SK-N-SH treated with all-trans-retinoic acid at 6 μM for 48 hours (cell line): ENCODE data around the gene NPEPL1.
A peak's percentile ranks its signal among the peaks of the same experiment; 100 is the strongest.
"Not testable (repeated sequence)": the region's sequence is repeated elsewhere in the genome, so short reads cannot be mapped to it uniquely, and the experiment has no call there.

Experiments used
- ATAC-seq: fragments of 200-7000 bp; cut with Tn5 transposase; 3 replicates; pipeline ENCODE4 v1.9.1; 2020; ENCODE audit warnings: mild to moderate bottlenecking, moderate library complexity
- ARNTL ChIP-seq: fragments of 450-650 bp; formaldehyde crosslinking; IDR thresholded peaks from 2 replicates; pipeline ENCODE4 v1.5.0; 2020; ENCODE audit warnings: low read depth, mild to moderate bottlenecking, moderate library complexity, borderline replicate concordance
- BACH2 ChIP-seq: fragments of 250-450 bp; sonication (Bioruptor Pico); IDR thresholded peaks from 2 replicates; pipeline ENCODE4 v1.9.0; 2021; ENCODE audit warnings: mild to moderate bottlenecking, borderline replicate concordance
- CREB5 ChIP-seq: fragments of 250-450 bp; sonication (Bioruptor Pico); IDR thresholded peaks from 2 replicates; pipeline ENCODE4 v1.5.1; 2020; ENCODE audit warnings: low read depth, mild to moderate bottlenecking, moderate library complexity
- CSRNP3 ChIP-seq: fragments of 250-450 bp; sonication (Bioruptor Pico); IDR thresholded peaks from 2 replicates; pipeline ENCODE4 v1.5.1; 2021; ENCODE audit warnings: mild to moderate bottlenecking, moderate library complexity
- ESRRG ChIP-seq: fragments of 250-450 bp; sonication (Bioruptor Pico); IDR thresholded peaks from 2 replicates; pipeline ENCODE4 v1.6.1; 2021; ENCODE audit warnings: mild to moderate bottlenecking
- GLIS3 ChIP-seq: fragments of 250-450 bp; sonication (Bioruptor Pico); IDR thresholded peaks from 2 replicates; pipeline ENCODE4 v1.5.0; 2020; ENCODE audit warnings: mild to moderate bottlenecking, moderate library complexity
- ISL1 ChIP-seq: fragments of 250-450 bp; sonication (Bioruptor Pico); IDR thresholded peaks from 2 replicates; pipeline ENCODE4 v2.1.2; 2022; ENCODE audit warnings: mild to moderate bottlenecking, moderate library complexity
- PATZ1 ChIP-seq: fragments of 250-450 bp; sonication (Bioruptor Pico); IDR thresholded peaks from 2 replicates; pipeline ENCODE4 v1.8.0; 2020; ENCODE audit warnings: mild to moderate bottlenecking, moderate library complexity, borderline replicate concordance
- POU6F1 ChIP-seq: fragments of 250-450 bp; sonication (Bioruptor Pico); IDR thresholded peaks from 2 replicates; pipeline ENCODE4 v1.8.0; 2021; ENCODE audit warnings: low read depth, mild to moderate bottlenecking, moderate library complexity, borderline replicate concordance
- PPARA ChIP-seq: fragments of 250-450 bp; sonication (Bioruptor Pico); IDR thresholded peaks from 2 replicates; pipeline ENCODE4 v1.5.0; 2020; ENCODE audit warnings: mild to moderate bottlenecking, borderline replicate concordance
- RARB ChIP-seq: fragments of 250-450 bp; sonication (Bioruptor Pico); IDR thresholded peaks from 2 replicates; pipeline ENCODE4 v1.8.0; 2021; ENCODE audit warnings: mild to moderate bottlenecking, moderate library complexity
- SNAI2 ChIP-seq: fragments of 250-450 bp; sonication (Bioruptor Pico); IDR thresholded peaks from 2 replicates; pipeline ENCODE4 v1.5.0; 2020; ENCODE audit warnings: mild to moderate bottlenecking, moderate library complexity
- TCF4 ChIP-seq: fragments of 250-450 bp; sonication (Bioruptor Pico); IDR thresholded peaks from 2 replicates; pipeline ENCODE4 v1.8.0; 2021; ENCODE audit warnings: mild to moderate bottlenecking, moderate library complexity, borderline replicate concordance
- TOX ChIP-seq: fragments of 250-450 bp; sonication (Bioruptor Pico); IDR thresholded peaks from 2 replicates; pipeline ENCODE4 v1.8.0; 2021; ENCODE audit warnings: mild to moderate bottlenecking, moderate library complexity, borderline replicate concordance
- TSHZ2 ChIP-seq: fragments of 250-450 bp; sonication (Bioruptor Pico); IDR thresholded peaks from 2 replicates; pipeline ENCODE4 v1.5.0; 2020; ENCODE audit warnings: mild to moderate bottlenecking, moderate library complexity
- ZC3H10 ChIP-seq: fragments of 250-450 bp; sonication (Bioruptor Pico); IDR thresholded peaks from 2 replicates; pipeline ENCODE4 v1.5.1; 2021; ENCODE audit warnings: mild to moderate bottlenecking, moderate library complexity
- ZFP3 ChIP-seq: fragments of 250-450 bp; sonication (Bioruptor Pico); IDR thresholded peaks from 2 replicates; pipeline ENCODE4 v1.5.0; 2020; ENCODE audit warnings: mild to moderate bottlenecking, moderate library complexity
- ZFP30 ChIP-seq: fragments of 450-650 bp; formaldehyde crosslinking; IDR thresholded peaks from 2 replicates; pipeline ENCODE4 v1.5.0; 2022; ENCODE audit warnings: mild to moderate bottlenecking, moderate library complexity
- ZNF565 ChIP-seq: fragments of 450-650 bp; formaldehyde crosslinking; conservative IDR thresholded peaks from 2 replicates; pipeline ENCODE4 v1.5.0; 2020; ENCODE audit warnings: low read depth, mild to moderate bottlenecking, moderate library complexity
- ZNF70 ChIP-seq: fragments of 450-650 bp; formaldehyde crosslinking; IDR thresholded peaks from 2 replicates; pipeline ENCODE4 v1.5.0; 2020; ENCODE audit warnings: mild to moderate bottlenecking, moderate library complexity
- ZNF8 ChIP-seq: fragments of 450-650 bp; formaldehyde crosslinking; IDR thresholded peaks from 2 replicates; pipeline ENCODE4 v1.5.0; 2020; ENCODE audit warnings: mild to moderate bottlenecking, moderate library complexity

The NPEPL1 gene

GRCh38 chr20:58647162-58647795 lies 45.3 kb upstream of the NPEPL1 start:
- no peak for ATAC-seq

GRCh38 chr20:58647796-58648501 lies 44.7 kb upstream of the NPEPL1 start:
- no peak for TF ChIP-seq ARNTL
- TF ChIP-seq ZC3H10 (CRISPR knock-in tag), result no peak
- TF ChIP-seq ESRRG (CRISPR knock-in tag), result no peak
- TF ChIP-seq ZNF8 (CRISPR knock-in tag), result no peak
- TF ChIP-seq, all 23 proteins: peak for 0
- peak; percentile 44 for ATAC-seq

More at GRCh38 chr20:58647162-58647795, 45.3 kb upstream of the NPEPL1 start:
- TF ChIP-seq BACH2 (CRISPR knock-in tag) (no peak), PATZ1 (no peak), ZFP30 (no peak), ISL1 (no peak), CSRNP3 (CRISPR knock-in tag) (no peak), ZNF8 (CRISPR knock-in tag) (no peak), TOX (CRISPR knock-in tag) (no peak), SNAI2 (CRISPR knock-in tag) (no peak), CREB5 (CRISPR knock-in tag) (no peak), ZNF565 (CRISPR knock-in tag) (no peak), ZFP3 (no peak), POU6F1 (CRISPR knock-in tag) (no peak), GLIS3 (no peak), RARB (no peak), PPARA (no peak), ZNF70 (CRISPR knock-in tag) (no peak), TCF4 (no peak)

GRCh38 chr20:58648502-58648825 lies 44.1 kb upstream of the NPEPL1 start:
- not testable (repeated sequence) for ATAC-seq

GRCh38 chr20:58649288-58650180 lies 43.1 kb upstream of the NPEPL1 start:
- no peak for ATAC-seq
- no peak for TF ChIP-seq RARB
- no peak for TF ChIP-seq TSHZ2 (CRISPR knock-in tag)
- TF ChIP-seq GLIS3, result no peak
- no peak for TF ChIP-seq CSRNP3 (CRISPR knock-in tag)
- TF ChIP-seq ZNF8 (CRISPR knock-in tag), result no peak
- TF ChIP-seq ARNTL, result no peak
- TF ChIP-seq CREB5 (CRISPR knock-in tag), result no peak
- no peak for TF ChIP-seq PPARA
- TF ChIP-seq ZFP30, result no peak
